ENCODE data around the gene KLF17. TPM values are rescaled to one million over a fixed set of nuclear protein-coding genes. Genes with fewer than 3 reads are reported as not detected.
A peak's percentile ranks its signal among the peaks of the same experiment; 100 is the strongest.

Gene KLF17, protein sequence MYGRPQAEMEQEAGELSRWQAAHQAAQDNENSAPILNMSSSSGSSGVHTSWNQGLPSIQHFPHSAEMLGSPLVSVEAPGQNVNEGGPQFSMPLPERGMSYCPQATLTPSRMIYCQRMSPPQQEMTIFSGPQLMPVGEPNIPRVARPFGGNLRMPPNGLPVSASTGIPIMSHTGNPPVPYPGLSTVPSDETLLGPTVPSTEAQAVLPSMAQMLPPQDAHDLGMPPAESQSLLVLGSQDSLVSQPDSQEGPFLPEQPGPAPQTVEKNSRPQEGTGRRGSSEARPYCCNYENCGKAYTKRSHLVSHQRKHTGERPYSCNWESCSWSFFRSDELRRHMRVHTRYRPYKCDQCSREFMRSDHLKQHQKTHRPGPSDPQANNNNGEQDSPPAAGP
- not detected for total RNA-seq (2013)
- polyA plus RNA-seq: not detected
- polyA minus RNA-seq: not detected in 2 replicates
- total RNA-seq: 0 to 1.2 (median 0) reads per million in 11 experiments

DNA sequence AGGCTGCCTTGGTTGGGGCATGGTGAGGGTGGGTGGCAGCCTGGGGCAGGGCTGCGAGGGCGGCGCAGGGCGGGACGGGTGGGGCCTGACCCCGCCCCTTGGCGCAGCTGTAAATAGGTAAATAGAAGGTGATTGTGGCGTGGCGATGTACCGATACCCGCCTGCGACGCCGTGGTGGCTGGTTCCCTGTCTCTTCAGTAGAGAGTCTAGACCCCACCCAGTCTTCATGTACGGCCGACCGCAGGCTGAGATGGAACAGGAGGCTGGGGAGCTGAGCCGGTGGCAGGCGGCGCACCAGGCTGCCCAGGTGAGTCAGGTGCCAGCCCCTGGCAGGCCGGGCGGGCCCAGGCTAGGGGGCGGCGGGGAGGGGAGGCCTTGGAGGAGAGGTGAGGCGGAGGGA, at the start of gene KLF17:
Gene KLF17 (plus strand): TSS at position 140 of the 400 bp plus-strand sequence. CDS start 87 bp downstream, at position 227.
- no peaks in the 10 kb centered on the region for H3K36me3 Mint-ChIP-seq
- TF ChIP-seq, protein P1, sequence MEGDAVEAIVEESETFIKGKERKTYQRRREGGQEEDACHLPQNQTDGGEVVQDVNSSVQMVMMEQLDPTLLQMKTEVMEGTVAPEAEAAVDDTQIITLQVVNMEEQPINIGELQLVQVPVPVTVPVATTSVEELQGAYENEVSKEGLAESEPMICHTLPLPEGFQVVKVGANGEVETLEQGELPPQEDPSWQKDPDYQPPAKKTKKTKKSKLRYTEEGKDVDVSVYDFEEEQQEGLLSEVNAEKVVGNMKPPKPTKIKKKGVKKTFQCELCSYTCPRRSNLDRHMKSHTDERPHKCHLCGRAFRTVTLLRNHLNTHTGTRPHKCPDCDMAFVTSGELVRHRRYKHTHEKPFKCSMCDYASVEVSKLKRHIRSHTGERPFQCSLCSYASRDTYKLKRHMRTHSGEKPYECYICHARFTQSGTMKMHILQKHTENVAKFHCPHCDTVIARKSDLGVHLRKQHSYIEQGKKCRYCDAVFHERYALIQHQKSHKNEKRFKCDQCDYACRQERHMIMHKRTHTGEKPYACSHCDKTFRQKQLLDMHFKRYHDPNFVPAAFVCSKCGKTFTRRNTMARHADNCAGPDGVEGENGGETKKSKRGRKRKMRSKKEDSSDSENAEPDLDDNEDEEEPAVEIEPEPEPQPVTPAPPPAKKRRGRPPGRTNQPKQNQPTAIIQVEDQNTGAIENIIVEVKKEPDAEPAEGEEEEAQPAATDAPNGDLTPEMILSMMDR (IDR thresholded peaks at IDR 0.05): no peak
- peaks cover 6% of the 10 kb centered on the region for H3K4me1 Mint-ChIP-seq
- no peaks in the 10 kb centered on the region for H3K36me3 ChIP-seq (replicated peaks in 1 of 2; ENCODE audit: control insufficient read depth in 1 of 2, insufficient read depth in 2 of 2, low read length in 2 of 2)
- no peak within 1 kb of the TSS for H3K27ac Mint-ChIP-seq
- H3K9me3 ChIP-seq (replicated peaks in 1 of 2; ENCODE audit: control insufficient read depth in 1 of 2, insufficient read depth in 1 of 2, low read length in 2 of 2): no peaks in the 10 kb centered on the region
- H3K27me3 ChIP-seq (ENCODE audit: control insufficient read depth in 2 of 2, insufficient read depth in 2 of 2, low read length in 2 of 2): no peaks in the 10 kb centered on the region
- H3K27me3 Mint-ChIP-seq (ENCODE audit: low read depth in 3 of 3): peaks cover 0 to 9% (median 8%) of the 10 kb centered on the region in 3 donors
- WGBS (ENCODE audit: insufficient coverage): 98% methylated on average over 18 of the region's 25 CpGs
- no peak within 1 kb of the TSS for H3K27ac ChIP-seq (ENCODE audit: low read depth in 1 of 2, low read length in 2 of 2)
- no peak within 1 kb of the TSS for H3K4me3 Mint-ChIP-seq
- no peak within 1 kb of the TSS for H3K4me2 ChIP-seq (replicated peaks; ENCODE audit: extremely low read depth, low read length, poor library complexity, severe bottlenecking)
- no peak within 1 kb of the TSS for H3K4me3 ChIP-seq (replicated peaks in 1 of 3; ENCODE audit: low read depth in 2 of 3, low read length in 3 of 3)
- intact Hi-C loops (cut with micrococcal nuclease): no loop called here
- H3K9ac ChIP-seq (ENCODE audit: insufficient read depth, low read length, poor library complexity, severe bottlenecking): no peak within 1 kb of the TSS
- H3K79me2 ChIP-seq (ENCODE audit: insufficient read depth, low read length): no peaks in the 10 kb centered on the region
- DNase-seq: no peak
- no peaks in the 10 kb centered on the region for H4K20me1 ChIP-seq (ENCODE audit: insufficient read depth, low read length)
- no peaks in the 10 kb centered on the region for H3K4me1 ChIP-seq (ENCODE audit: control insufficient read depth in 1 of 2, insufficient read depth in 2 of 2, low read length in 2 of 2)
- peaks cover 0 to 5% (median 2%) of the 10 kb centered on the region in 7 donors for H3K9me3 Mint-ChIP-seq
- no peak within 1 kb of the TSS for H2AFZ ChIP-seq (ENCODE audit: insufficient read depth, low read depth, low read length, poor library complexity, severe bottlenecking)

DNA sequence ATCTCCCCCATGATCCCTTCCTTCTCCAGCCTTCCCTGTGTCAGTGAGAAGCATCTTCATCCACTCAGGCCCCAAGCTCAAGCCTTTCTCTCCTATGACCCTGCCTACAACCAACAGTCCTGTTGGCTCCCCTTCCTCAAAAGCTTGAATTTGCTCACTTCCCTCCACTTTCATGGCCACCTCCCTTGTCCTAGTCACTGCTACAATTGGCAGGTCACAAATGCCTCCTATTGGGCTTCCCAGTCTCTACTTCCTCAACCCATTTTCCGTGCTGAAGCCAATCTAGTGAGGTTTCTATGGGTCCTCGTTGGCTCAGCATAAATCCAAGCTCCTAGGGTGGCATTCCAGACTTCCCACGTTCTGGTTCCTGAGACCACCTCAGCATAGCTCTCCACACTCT, 47.2 kb upstream of the KLF17 start:
- DNase-seq: peak in 1 of 3 donors; percentile 12
- no peaks in the 10 kb centered on the region for H3K36me3 ChIP-seq (replicated peaks in 1 of 2; ENCODE audit: control insufficient read depth in 1 of 2, insufficient read depth in 2 of 2, low read length in 2 of 2)
- no peak overlapping the region for H3K4me3 ChIP-seq (replicated peaks in 1 of 3; ENCODE audit: low read depth in 2 of 3, low read length in 3 of 3)
- no peaks in the 10 kb centered on the region for H3K27me3 ChIP-seq (ENCODE audit: control insufficient read depth in 2 of 2, insufficient read depth in 2 of 2, low read length in 2 of 2)
- Mint-ChIP-seq H3K27me3 (ENCODE audit: low read depth in 3 of 3) (no peaks in the 10 kb centered on the region), H3K4me3 (no peak overlapping the region), H3K36me3 (no peaks in the 10 kb centered on the region), H3K27ac (no peak overlapping the region), H3K4me1 (peaks cover 51% of the 10 kb centered on the region), H3K9me3 (no peaks in the 10 kb centered on the region)
- H3K27ac ChIP-seq (ENCODE audit: low read depth in 1 of 2, low read length in 2 of 2): no peak overlapping the region
- TF ChIP-seq, protein P1 (IDR thresholded peaks at IDR 0.05): no peak
- no peak overlapping the region for H2AFZ ChIP-seq (ENCODE audit: insufficient read depth, low read depth, low read length, poor library complexity, severe bottlenecking)
- no peak overlapping the region for H3K4me2 ChIP-seq (replicated peaks; ENCODE audit: extremely low read depth, low read length, poor library complexity, severe bottlenecking)
- peaks cover 32 to 42% of the 10 kb centered on the region in 2 donors for H3K4me1 ChIP-seq (ENCODE audit: control insufficient read depth in 1 of 2, insufficient read depth in 2 of 2, low read length in 2 of 2)
- H3K9me3 ChIP-seq (replicated peaks in 1 of 2; ENCODE audit: control insufficient read depth in 1 of 2, insufficient read depth in 1 of 2, low read length in 2 of 2): no peaks in the 10 kb centered on the region
- no peaks in the 10 kb centered on the region for H3K79me2 ChIP-seq (ENCODE audit: insufficient read depth, low read length)
- WGBS (ENCODE audit: insufficient coverage): 67% methylated on average over 3 of the region's 3 CpGs
- intact Hi-C loops (cut with micrococcal nuclease): no loop called here
- no peak overlapping the region for H3K9ac ChIP-seq (ENCODE audit: insufficient read depth, low read length, poor library complexity, severe bottlenecking)
- H4K20me1 ChIP-seq (ENCODE audit: insufficient read depth, low read length): no peaks in the 10 kb centered on the region

All from CD14-positive monocyte (primary cell).